Activated CD4-positive, alpha-beta T cell treated with anti-CD3 and anti-CD28 coated beads, Interleukin-2, Interleukin-6, amounts not matched to agents 100 ng/mL and 50 ng/mL, durations not matched to agents 16 hours and 8 hours (primary cell): ENCODE measurements around the gene TMC8.
A peak's percentile ranks its signal among the peaks of the same experiment; 100 is the strongest.
"Not testable (repeated sequence)": the region's sequence is repeated elsewhere in the genome, so short reads cannot be mapped to it uniquely, and the experiment has no call there.

Experiments used
- DNase-seq: peaks from one replicate; pipeline ENCODE4 v3.0.0-alpha.2; 2020

The TMC8 gene, protein sequence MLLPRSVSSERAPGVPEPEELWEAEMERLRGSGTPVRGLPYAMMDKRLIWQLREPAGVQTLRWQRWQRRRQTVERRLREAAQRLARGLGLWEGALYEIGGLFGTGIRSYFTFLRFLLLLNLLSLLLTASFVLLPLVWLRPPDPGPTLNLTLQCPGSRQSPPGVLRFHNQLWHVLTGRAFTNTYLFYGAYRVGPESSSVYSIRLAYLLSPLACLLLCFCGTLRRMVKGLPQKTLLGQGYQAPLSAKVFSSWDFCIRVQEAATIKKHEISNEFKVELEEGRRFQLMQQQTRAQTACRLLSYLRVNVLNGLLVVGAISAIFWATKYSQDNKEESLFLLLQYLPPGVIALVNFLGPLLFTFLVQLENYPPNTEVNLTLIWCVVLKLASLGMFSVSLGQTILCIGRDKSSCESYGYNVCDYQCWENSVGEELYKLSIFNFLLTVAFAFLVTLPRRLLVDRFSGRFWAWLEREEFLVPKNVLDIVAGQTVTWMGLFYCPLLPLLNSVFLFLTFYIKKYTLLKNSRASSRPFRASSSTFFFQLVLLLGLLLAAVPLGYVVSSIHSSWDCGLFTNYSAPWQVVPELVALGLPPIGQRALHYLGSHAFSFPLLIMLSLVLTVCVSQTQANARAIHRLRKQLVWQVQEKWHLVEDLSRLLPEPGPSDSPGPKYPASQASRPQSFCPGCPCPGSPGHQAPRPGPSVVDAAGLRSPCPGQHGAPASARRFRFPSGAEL

GRCh38 chr17:78130437-78131101 lies at the start of gene TMC8:
Gene TMC8 (plus strand): TSS chr17:78130771. CDS start chr17:78131589, 818 bp downstream.
- peak; percentile 94 for DNase-seq

GRCh38 chr17:78081551-78081950 lies 49.0 kb upstream of the TMC8 start:
- no peak for DNase-seq

- DNase-seq = not testable (repeated sequence)
Observed at GRCh38 chr17:78082355-78082872, 48.2 kb upstream of the TMC8 start.

GRCh38 chr17:78082988-78083387 lies 47.6 kb upstream of the TMC8 start:
- DNase-seq = no peak

DNA sequence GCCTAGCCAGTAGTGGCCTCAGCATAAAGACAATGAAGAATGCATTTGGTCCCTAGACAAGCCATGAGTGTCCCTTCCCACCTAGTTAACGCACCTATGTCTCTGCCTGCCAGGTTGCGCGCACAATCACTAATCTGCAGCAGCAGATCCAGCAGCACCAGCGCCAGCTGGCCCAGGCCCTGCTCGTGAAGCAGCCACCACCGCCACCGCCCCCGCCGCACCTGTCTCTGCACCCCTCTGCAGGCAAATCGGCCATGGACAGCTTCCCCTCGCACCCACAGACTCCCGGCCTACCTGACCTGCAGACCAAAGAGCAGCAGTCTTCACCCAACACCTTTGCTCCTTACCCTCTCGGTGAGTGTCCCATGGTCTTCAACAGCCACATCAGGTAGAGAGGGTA lies 43.8 kb upstream of the TMC8 start:
- no peak for DNase-seq

DNA sequence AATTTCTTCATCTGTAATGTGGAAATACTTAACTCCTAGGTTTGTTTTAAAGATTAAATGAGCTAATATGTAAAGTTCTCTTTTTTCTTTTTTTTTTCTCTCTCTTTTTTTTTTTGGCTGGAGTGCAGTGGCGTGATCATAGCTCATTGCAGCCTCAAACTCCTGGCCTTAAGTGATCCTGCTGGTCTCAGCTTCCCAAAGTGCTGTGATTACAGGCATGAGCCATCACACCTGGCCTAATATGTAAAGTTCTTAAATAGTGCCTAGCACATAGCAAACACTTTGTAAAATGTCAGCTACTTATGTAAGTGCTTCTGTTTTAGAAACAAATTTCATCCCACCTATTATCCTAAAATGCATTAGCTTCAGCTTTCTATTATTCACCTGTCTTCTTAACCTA lies 42.0 kb upstream of the TMC8 start:
- DNase-seq = no peak

- no peak for DNase-seq
Observed at GRCh38 chr17:78089576-78090281, 40.8 kb upstream of the TMC8 start.

DNA sequence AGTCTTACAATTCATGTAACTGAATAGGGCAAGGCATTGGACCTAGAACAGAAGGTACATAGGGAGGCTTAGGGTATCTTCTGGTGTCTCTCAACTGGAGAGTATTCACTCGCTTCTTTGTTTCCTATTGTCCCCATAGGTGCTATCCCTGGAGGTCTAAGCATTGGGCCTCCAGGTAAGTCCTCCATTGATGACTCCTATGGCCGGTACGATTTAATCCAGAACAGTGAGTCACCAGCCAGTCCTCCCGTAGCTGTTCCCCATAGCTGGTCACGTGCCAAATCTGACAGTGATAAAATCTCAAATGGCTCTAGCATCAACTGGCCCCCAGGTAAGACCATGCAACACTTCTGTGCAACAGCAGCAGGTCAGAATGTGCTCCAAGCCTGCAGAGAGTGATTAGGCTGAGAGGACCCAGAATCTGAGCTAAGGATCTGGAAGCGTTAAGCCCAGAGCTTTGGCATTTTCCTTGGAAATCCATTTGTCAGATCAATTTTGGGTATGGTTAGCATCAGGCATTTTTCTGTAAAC lies 37.7 kb upstream of the TMC8 start:
- DNase-seq = no peak

GRCh38 chr17:78095035-78095434 lies 35.5 kb upstream of the TMC8 start:
- DNase-seq = no peak

DNA sequence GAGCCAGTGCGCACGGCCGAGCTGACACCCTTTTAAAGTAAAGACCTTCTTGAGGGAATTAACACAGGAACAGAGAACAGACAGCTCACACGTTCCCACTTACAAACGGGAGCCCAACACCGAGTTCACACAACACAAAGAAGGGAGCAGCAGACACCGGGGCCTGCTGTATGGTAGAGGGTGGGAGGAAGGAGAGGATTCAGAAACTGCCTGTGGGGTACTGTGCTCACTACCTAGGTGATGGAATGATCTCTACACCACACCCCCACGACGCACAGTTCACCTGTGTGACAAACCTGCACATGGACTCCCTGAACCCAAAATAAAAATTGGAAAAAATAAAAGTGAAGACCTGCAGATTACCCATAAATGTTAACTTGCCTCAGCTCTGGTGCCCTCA lies 34.5 kb upstream of the TMC8 start:
- DNase-seq = no peak

DNA sequence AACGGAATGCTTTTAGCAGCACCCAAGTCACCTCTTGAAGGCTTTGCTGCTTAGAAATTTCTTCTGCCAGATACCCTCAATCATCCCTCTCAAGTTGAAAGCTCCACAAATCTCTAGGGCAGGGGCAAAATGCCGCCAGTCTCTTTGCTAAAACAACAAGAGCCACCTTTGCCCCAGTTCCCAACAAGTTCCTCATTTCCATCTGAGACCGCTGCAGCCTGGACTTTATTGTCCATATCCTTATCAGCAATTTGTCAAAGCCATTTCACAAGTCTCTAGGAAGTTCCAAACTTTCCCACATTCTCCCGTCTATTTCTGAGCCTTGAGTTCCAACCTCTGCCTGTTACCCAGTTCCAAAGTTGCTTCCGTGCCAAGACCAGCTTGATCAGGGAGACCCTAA lies 29.5 kb upstream of the TMC8 start:
- DNase-seq = no peak

- DNase-seq = no peak
Observed at GRCh38 chr17:78101542-78101941, 29.0 kb upstream of the TMC8 start.

DNA sequence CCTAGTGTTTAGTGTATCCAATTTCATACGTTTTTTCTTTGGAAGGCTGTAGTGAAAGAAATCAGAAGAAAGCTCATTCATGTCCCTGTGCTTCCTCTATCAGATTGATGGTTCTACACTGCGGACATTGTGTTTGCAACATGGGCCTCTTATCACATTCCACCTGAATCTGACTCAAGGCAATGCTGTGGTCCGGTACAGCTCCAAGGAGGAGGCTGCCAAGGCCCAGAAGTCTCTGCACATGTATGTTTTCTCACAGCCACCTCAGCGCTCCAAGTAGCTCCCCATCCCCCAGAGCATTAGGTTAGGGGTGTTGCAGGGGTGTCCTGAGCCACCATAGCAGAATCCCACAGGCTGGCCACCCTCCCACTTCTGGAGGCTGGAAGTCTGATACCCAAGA lies 27.3 kb upstream of the TMC8 start:
- no peak for DNase-seq

DNA sequence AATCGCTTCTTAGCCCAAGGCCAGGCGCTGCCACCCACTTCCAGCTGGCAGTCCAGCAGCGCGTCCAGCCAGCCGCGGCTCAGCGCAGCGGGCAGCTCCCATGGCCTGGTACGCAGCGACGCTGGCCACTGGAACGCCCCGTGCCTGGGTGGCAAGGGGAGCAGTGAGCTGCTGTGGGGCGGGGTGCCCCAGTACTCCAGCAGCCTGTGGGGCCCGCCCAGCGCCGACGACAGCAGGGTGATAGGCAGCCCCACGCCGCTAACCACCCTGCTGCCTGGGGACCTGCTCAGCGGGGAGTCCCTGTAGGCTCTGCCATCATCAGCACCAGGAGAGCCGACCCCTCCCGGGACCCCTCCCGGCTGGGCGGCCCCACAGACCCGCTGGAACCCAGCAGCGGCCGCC lies 26.0 kb upstream of the TMC8 start:
- DNase-seq = no peak

DNA sequence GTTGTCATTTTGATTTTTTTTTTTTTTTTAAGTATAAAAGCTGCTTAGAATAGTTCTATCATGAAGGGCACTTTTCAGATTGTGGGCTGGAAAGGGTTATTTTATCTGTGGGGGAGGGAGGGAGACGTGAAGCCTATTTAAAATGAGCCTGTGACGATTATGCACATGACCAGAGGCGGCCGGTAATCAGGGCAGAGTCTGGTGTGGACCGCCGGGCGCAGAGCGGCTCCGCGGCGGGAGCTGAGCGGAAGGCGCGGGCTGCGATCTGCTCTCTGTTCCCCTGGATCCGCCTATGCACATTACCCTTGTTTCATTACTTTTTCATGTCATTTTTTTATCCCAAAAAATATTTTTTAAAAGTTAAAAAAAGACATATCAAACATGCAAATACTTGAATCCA lies 25.5 kb upstream of the TMC8 start:
- DNase-seq = no peak

- no peak for DNase-seq
Observed at GRCh38 chr17:78105551-78105950, 25.0 kb upstream of the TMC8 start.

GRCh38 chr17:78106211-78106610 lies 24.4 kb upstream of the TMC8 start:
- no peak for DNase-seq

- no peak for DNase-seq
Observed at GRCh38 chr17:78107457-78107856, 23.1 kb upstream of the TMC8 start.

DNA sequence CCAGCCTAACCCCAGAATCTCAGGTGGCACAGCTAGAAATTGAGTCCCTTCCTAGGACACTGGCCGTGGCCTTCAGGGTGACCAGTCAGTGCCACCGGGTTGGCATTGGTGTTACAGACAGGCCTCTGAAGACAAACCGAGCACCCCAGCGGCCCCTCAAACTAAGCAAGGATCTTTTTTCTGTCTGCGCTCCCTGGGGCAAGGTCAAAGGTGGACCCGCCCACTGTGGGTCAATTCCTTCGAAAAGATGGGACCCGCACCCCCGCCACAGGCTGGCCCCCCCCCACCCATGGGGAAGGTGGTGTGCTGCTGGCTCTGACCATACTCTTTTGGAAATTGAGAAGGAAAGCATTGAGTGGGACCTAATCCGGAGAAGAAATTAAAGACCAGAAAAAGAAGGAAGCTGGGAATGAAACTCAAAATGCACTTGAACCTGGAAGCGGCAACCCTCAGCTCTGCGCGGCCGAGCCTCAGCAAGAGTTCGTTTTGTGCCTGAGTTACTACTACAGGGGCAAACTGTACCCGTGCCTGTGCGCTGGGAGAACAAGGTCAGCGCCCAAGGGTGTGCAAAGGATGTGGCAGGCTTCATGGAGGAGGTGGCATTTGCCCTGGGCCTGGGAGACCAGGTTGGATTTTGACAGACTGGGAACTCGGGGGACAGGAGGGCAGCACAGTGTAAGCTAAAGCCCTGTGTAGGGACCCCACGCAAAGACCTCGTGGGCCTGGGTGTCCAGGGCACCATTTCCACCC lies 22.4 kb upstream of the TMC8 start:
- DNase-seq = no peak

- no peak for DNase-seq
Observed at GRCh38 chr17:78108726-78109488, 21.7 kb upstream of the TMC8 start.

- DNase-seq = no peak
Observed at GRCh38 chr17:78109489-78109761, 21.1 kb upstream of the TMC8 start.
